Body of pancreas (tissue), 4 donors: Measurements from ENCODE around the gene FRAS1. TPM values are rescaled to one million over a fixed set of nuclear protein-coding genes. Genes with fewer than 3 reads are reported as not detected.

Experiments used
- ATAC-seq: fragments of 150-250 bp; one replicate; pipeline ENCODE4 v1.9.1; 2016
- DNase-seq, 4 donors: peaks; one replicate each; pipeline ENCODE4 v3.0.0-alpha.2; 2019
- H3K27ac ChIP-seq, 4 donors: fragments of 200-600 bp; sonication (generic); 1 replicate in 3 of 4; 2 replicates in 1 of 4; pipeline versions ENCODE4 v1.5.1 to v1.6.1; 2016 to 2019; ENCODE audit warnings: mild to moderate bottlenecking in 1 of 4, mixed read lengths in 1 of 4, moderate library complexity in 1 of 4
- H3K27me3 ChIP-seq, 2 donors: fragments of 200-600 bp; sonication (generic); one replicate each; pipeline ENCODE4 v1.6.0; 2016; ENCODE audit warnings: mild to moderate bottlenecking in 1 of 2
- H3K36me3 ChIP-seq, 2 donors: fragments of 200-600 bp; sonication (generic); replicated peaks in 1 of 2; 2 replicates each; pipeline ENCODE4 v1.5.1; 2016; ENCODE audit warnings: low read depth in 2 of 2; ENCODE audit not compliant: insufficient read depth in 1 of 2
- H3K4me1 ChIP-seq: fragments of 200-600 bp; sonication (generic); one replicate; pipeline ENCODE4 v1.6.0; 2016
- H3K4me3 ChIP-seq, 2 donors: fragments of 200-600 bp; sonication (generic); 1 replicate in 1 of 2; 2 replicates in 1 of 2; pipeline ENCODE4 v1.5.1; 2016 to 2019
- H3K9me3 ChIP-seq, 3 donors: fragments of 200-600 bp; sonication (generic); 1 replicate in 2 of 3; 2 replicates in 1 of 3; pipeline ENCODE4 v1.5.1; 2016
- CTCF ChIP-seq, 7 experiments: fragments of 450-650 bp in 4 of 7; fragments of 200-600 bp in 3 of 7; sonication (generic) in 3 of 7; IDR thresholded peaks; one replicate each; pipeline ENCODE4 v1.5.1; 2016 to 2019; ENCODE audit warnings: antibody characterized with exemption in 7 of 7
- POLR2A ChIP-seq, 3 donors: fragments of 450-650 bp; IDR thresholded peaks; one replicate each; pipeline ENCODE4 v1.6.1; 2016; ENCODE audit warnings: antibody characterized with exemption in 3 of 3, mild to moderate bottlenecking in 2 of 3
- WGBS, 2 donors: methylation state at CpG; one replicate each; pipeline ENCODE4 v1.1.5; 2017; 5-methylcytosine and 5-hydroxymethylcytosine counted together
- intact Hi-C: fragments of 100-400 bp; cut with DNase I; formaldehyde crosslinking; loops from one replicate; pipeline ENCODE4 v1.15.1; 2023
- total RNA-seq, 2 donors: library from RNA; depleted of rRNA; stranded (reverse); fragments of >200 nt; gene quantifications; one replicate each; pipeline ENCODE4 v1.1.0, GENCODE V29; 2016

Gene FRAS1
- total RNA-seq, 2 donors from 2014 or later, result 22.6 to 24.4 TPM

- Histone ChIP-seq H3K9me3 (no peaks in the 10 kb centered on the region), H3K27ac (no peak overlapping the region), H3K4me3 (no peak overlapping the region), H3K36me3 (no peaks in the 10 kb centered on the region), H3K4me1 (no peaks in the 10 kb centered on the region), H3K27me3 (no peaks in the 10 kb centered on the region)
- ATAC-seq, result no peak
- 52 to 73% methylated on average over 2 of the region's 2 CpGs for WGBS, 2 donors
- intact Hi-C loops, result no loop called here
- no peak for DNase-seq
- no peak for TF ChIP-seq POLR2A (IDR thresholded peaks at IDR 0.05)
- no peak for TF ChIP-seq CTCF (IDR thresholded peaks at IDR 0.05)
Measured at GRCh38 chr4:78345237-78345636, 288.1 kb downstream of the FRAS1 start.

- intact Hi-C loops, result no loop called here
- TF ChIP-seq CTCF (IDR thresholded peaks at IDR 0.05) (no peak), POLR2A (IDR thresholded peaks at IDR 0.05) (no peak)
- DNase-seq (no peak), ATAC-seq (no peak)
- Histone ChIP-seq H3K36me3 (no peaks in the 10 kb centered on the region), H3K4me3 (no peak overlapping the region), H3K27me3 (no peaks in the 10 kb centered on the region), H3K9me3 (no peaks in the 10 kb centered on the region), H3K27ac (no peak overlapping the region), H3K4me1 (no peaks in the 10 kb centered on the region)
- 76 to 79% methylated on average over 5 of the region's 5 CpGs for WGBS, 2 donors
Measured at GRCh38 chr4:78346222-78346621, 289.1 kb downstream of the FRAS1 start.

GRCh38 chr4:78347527-78347926 lies 290.4 kb downstream of the FRAS1 start:
- Histone ChIP-seq H3K4me1 (no peaks in the 10 kb centered on the region), H3K27ac (no peak overlapping the region), H3K9me3 (no peaks in the 10 kb centered on the region), H3K4me3 (no peak overlapping the region), H3K27me3 (no peaks in the 10 kb centered on the region), H3K36me3 (no peaks in the 10 kb centered on the region)
- DNase-seq (no peak), ATAC-seq (no peak)
- WGBS, 2 donors, result 50 to 75% methylated on average over 3 of the region's 3 CpGs
- no peak for TF ChIP-seq POLR2A (IDR thresholded peaks at IDR 0.05)
- no peak for TF ChIP-seq CTCF (IDR thresholded peaks at IDR 0.05)
- intact Hi-C loops, result no loop called here

- TF ChIP-seq POLR2A (IDR thresholded peaks at IDR 0.05) (no peak), CTCF (IDR thresholded peaks at IDR 0.05) (no peak)
- ATAC-seq (no peak), DNase-seq (no peak)
- WGBS, 2 donors, result 72 to 78% methylated on average over 5 of the region's 6 CpGs
- no peaks in the 10 kb centered on the region for H3K4me1 ChIP-seq
- H3K9me3 ChIP-seq, result no peaks in the 10 kb centered on the region
- no peaks in the 10 kb centered on the region for H3K27me3 ChIP-seq
- no peaks in the 10 kb centered on the region for H3K36me3 ChIP-seq
- H3K27ac ChIP-seq, result no peak overlapping the region
- intact Hi-C loops, result no loop called here
- H3K4me3 ChIP-seq, result no peak overlapping the region
Measured at GRCh38 chr4:78353921-78354320, 296.8 kb downstream of the FRAS1 start.

- WGBS, 2 donors, result 77 to 83% methylated on average over 4 of the region's 4 CpGs
Measured at GRCh38 chr4:78354782-78355181, 297.7 kb downstream of the FRAS1 start.

More at GRCh38 chr4:78354782-78355181, 297.7 kb downstream of the FRAS1 start:
- Histone ChIP-seq H3K9me3 (no peaks in the 10 kb centered on the region), H3K4me1 (no peaks in the 10 kb centered on the region), H3K36me3 (no peaks in the 10 kb centered on the region), H3K27ac (no peak overlapping the region), H3K27me3 (no peaks in the 10 kb centered on the region), H3K4me3 (no peak overlapping the region)
- ATAC-seq, result no peak
- DNase-seq, result no peak
- intact Hi-C loops, result no loop called here
- no peak for TF ChIP-seq POLR2A (IDR thresholded peaks at IDR 0.05)
- TF ChIP-seq CTCF (IDR thresholded peaks at IDR 0.05), result no peak
